K562 (cell line): ENCODE measurements around the gene GMPR. TPM values are rescaled to one million over a fixed set of nuclear protein-coding genes. Genes with fewer than 3 reads are reported as not detected.

Experiments
- C11orf30 ChIP-seq: fragments of 450-650 bp; IDR thresholded peaks from 2 replicates; pipeline ENCODE4 v1.6.1; 2016; ENCODE audit warnings: low read depth, mild to moderate bottlenecking
- CHD1 ChIP-seq: fragments of 200-600 bp; sonication (generic); IDR thresholded peaks from one replicate; pipeline ENCODE4 v1.6.1; 2012; ENCODE audit warnings: mild to moderate bottlenecking, moderate library complexity, low read length, inconsistent platforms
- FOXJ3 ChIP-seq: sonication (generic); formaldehyde crosslinking; IDR thresholded peaks from 2 replicates; pipeline ENCODE4 v1.4.0; 2020; ENCODE audit warnings: mild to moderate bottlenecking, missing genetic modification reagents
- KLF13 ChIP-seq: fragments of 450-650 bp; IDR thresholded peaks from 2 replicates; pipeline ENCODE4 v1.6.1; 2016; ENCODE audit warnings: missing genetic modification characterization, low read depth, mild to moderate bottlenecking, missing compliant biosample characterization, moderate library complexity, borderline replicate concordance
- MYC ChIP-seq, 2 experiments: fragments of 250-450 bp in 1 of 2; sonication (Bioruptor Pico) in 1 of 2; IDR thresholded peaks; 2 replicates each; pipeline versions ENCODE4 v1.5.1 to v1.6.1; 2012 to 2021; ENCODE audit warnings: low read depth in 2 of 2, borderline replicate concordance in 1 of 2, improper control_type of control experiment in 1 of 2, low read length in 1 of 2, mild to moderate bottlenecking in 1 of 2, moderate library complexity in 1 of 2
- RBFOX2 ChIP-seq: fragments of 200-400 bp; formaldehyde crosslinking; IDR thresholded peaks from 2 replicates; pipeline ENCODE4 v1.6.1; 2017; ENCODE audit warnings: low read depth, mild to moderate bottlenecking, low read length, moderate library complexity
- SMARCA5 ChIP-seq: fragments of 450-650 bp; IDR thresholded peaks from 2 replicates; pipeline ENCODE4 v1.6.1; 2016
- ZEB2 ChIP-seq: fragments of 450-650 bp; IDR thresholded peaks from 2 replicates; pipeline ENCODE4 v1.6.1; 2016
- ZNF644 ChIP-seq: fragments of 200-800 bp; sonication (Bioruptor generic); IDR thresholded peaks from 2 replicates; pipeline ENCODE4 v1.6.1; 2016; ENCODE audit warnings: low read depth, missing genetic modification characterization, missing compliant biosample characterization
- polyA plus RNA-seq, 8 experiments: library from polyadenylated mRNA; depleted of rRNA in 4 of 8; stranded (reverse) in 5 of 8; unstranded in 3 of 8; fragments of >200 nt; fragmentation: Nextera tagmentation in 2 of 8; fragmentation: Illumina TruSeq in 1 of 8; extraction: Ambion mirVana in 2 of 8; extraction: Trizol in 1 of 8; gene quantifications; 2 replicates each; pipeline versions ENCODE4 v1.2.1 to v1.2.3, GENCODE V29; 2011 to 2014; ENCODE audit warnings: inconsistent platforms in 1 of 8, missing spikeins in 1 of 8
- total RNA-seq, 7 experiments: library from RNA; depleted of rRNA in 6 of 7; stranded (reverse); fragments of >200 nt in 6 of 7; fragmentation: Illumina TruSeq in 2 of 7; extraction: Trizol in 2 of 7; gene quantifications; 2 replicates each; pipeline versions ENCODE4 v1.2.1 to v1.2.3, GENCODE V29; 2011 to 2021; ENCODE audit warnings: low replicate concordance in 1 of 7
- TF ChIP-seq, protein P1 (sequence below), 2 experiments: fragments of 450-650 bp; IDR thresholded peaks; 2 replicates each; pipeline ENCODE4 v1.6.1; 2016; ENCODE audit warnings: mild to moderate bottlenecking in 2 of 2, borderline replicate concordance in 1 of 2, low read depth in 1 of 2, moderate library complexity in 1 of 2
- TF ChIP-seq, protein P2 (sequence below): sonication (generic); formaldehyde crosslinking; IDR thresholded peaks from 2 replicates; pipeline ENCODE4 v1.8.0; 2022; ENCODE audit warnings: mild to moderate bottlenecking, missing genetic modification reagents
- TF ChIP-seq, protein P3 (sequence below): fragments of 200-800 bp; sonication (Bioruptor generic); IDR thresholded peaks from 2 replicates; pipeline ENCODE4 v1.6.1; 2017; ENCODE audit warnings: missing genetic modification characterization, missing compliant biosample characterization

Gene GMPR
- total and polyA plus RNA-seq, 9 of the 15 experiments (the other 6 are each of a cell fraction or from before 2014, with no cell fraction given) = 34.6 to 83.7 (median 49.8) TPM

DNA sequence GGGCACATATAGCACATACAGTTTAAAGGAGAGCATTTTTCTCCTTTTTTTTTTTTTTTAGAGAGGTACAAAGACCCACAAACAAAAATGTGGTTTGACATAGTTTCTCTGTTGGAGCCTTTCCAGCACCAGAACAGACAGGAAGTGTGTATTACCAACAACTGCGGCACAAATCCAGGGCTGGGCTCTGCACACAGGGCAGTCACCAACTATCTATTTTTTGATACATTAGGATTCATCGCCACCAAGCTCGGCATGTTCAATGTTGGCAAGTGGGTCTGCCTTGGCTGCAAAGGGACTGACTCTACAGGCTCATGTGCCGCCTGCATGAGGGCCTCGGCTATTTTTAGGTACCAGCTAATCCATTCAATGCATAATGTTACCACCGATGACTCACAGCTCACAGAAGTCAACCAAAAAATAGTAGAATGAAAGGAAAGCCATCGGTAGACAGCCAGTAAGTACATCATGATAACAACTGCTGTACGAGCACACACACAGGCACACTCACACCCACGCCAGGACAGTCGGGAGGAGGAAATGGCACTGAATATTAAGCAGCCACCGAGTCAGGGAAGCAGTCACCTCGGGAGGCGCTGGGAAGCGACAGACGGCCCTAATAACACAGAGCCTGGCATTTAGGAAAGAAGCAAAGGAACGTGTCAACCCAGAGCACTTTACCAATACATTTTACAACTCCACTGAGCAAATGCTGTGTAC lies 81.6 kb downstream of the GMPR start (continued):
- TF ChIP-seq, protein P1, sequence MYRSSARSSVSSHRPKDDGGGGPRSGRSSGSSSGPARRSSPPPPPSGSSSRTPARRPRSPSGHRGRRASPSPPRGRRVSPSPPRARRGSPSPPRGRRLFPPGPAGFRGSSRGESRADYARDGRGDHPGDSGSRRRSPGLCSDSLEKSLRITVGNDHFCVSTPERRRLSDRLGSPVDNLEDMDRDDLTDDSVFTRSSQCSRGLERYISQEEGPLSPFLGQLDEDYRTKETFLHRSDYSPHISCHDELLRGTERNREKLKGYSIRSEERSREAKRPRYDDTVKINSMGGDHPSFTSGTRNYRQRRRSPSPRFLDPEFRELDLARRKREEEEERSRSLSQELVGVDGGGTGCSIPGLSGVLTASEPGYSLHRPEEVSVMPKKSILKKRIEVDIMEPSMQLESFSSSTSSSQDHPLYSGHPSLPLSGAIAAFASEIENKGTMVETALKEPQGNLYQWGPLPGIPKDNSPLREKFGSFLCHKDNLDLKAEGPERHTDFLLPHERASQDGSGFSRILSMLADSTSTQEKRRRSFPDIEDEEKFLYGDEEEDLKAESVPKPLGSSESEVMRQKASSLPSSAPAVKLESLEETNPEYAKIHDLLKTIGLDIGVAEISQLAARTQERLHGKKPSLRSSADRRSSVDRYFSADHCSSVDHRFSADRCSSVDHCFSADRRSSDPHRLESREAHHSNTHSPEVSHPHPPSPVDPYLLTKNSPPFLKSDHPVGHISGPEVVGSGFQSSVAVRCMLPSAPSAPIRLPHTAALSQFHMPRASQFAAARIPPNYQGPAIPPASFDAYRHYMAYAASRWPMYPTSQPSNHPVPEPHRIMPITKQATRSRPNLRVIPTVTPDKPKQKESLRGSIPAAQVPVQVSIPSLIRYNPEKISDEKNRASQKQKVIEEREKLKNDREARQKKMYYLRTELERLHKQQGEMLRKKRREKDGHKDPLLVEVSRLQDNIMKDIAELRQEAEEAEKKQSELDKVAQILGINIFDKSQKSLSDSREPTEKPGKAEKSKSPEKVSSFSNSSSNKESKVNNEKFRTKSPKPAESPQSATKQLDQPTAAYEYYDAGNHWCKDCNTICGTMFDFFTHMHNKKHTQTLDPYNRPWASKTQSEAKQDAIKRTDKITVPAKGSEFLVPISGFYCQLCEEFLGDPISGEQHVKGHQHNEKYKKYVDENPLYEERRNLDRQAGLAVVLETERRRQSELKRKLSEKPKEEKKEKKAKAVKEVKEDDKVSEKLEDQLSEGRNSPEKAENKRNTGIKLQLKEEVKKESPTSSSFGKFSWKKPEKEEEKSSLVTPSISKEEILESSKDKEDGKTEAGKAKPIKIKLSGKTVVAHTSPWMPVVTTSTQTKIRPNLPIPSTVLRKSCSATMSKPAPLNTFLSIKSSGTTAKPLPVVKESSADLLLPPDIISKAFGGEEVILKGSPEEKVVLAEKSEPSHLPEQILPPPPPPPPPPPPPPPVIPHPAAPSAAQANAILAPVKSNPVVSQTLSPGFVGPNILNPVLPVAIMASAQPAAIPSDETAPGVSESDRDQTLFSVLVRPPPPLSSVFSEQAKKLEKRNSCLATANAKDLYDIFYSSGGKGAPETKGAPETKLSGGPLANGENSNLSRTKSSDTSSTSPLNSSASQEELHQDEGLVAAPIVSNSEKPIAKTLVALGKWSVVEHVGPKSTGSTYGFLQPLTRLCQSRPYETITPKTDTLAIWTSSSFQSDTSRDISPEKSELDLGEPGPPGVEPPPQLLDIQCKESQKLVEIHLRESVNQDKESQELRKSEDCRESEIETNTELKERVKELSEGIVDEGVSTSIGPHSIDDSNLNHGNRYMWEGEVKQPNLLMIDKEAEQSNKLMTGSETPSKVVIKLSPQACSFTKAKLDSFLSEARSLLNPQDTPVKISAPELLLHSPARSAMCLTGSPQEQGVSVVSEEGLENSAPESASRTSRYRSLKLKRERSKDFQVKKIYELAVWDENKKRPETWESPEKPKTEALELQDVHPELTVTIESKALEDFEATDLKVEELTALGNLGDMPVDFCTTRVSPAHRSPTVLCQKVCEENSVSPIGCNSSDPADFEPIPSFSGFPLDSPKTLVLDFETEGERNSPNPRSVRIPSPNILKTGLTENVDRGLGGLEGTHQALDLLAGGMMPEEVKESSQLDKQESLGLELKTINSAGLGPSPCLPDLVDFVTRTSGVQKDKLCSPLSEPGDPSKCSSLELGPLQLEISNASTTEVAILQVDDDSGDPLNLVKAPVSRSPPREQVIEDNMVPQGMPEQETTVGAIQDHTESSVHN (IDR thresholded peaks at IDR 0.05; ENCODE audit: borderline replicate concordance in 1 of 2, low read depth in 1 of 2) = peak in 1 of 2 experiments; percentile 86; a peak in 2 of 4 replicates
- TF ChIP-seq RBFOX2 (peak; percentile 57), ZNF644 (tag) (peak; percentile 27), MYC (IDR thresholded peaks at IDR 0.05; ENCODE audit: low read depth, low read length) (peak; percentile 58; the same call in 1 of the 2 replicates), MYC (CRISPR knock-in tag; IDR thresholded peaks at IDR 0.05; ENCODE audit: borderline replicate concordance, low read depth) (no peak), C11orf30 (no peak), ZEB2 (0 out of 2 replicates have a peak, but pooled peaks have one; percentile 18), CHD1 (no peak), KLF13 (tag) (no peak), FOXJ3 (CRISPR knock-in tag) (no peak), SMARCA5 (no peak)
- TF ChIP-seq, protein P2, sequence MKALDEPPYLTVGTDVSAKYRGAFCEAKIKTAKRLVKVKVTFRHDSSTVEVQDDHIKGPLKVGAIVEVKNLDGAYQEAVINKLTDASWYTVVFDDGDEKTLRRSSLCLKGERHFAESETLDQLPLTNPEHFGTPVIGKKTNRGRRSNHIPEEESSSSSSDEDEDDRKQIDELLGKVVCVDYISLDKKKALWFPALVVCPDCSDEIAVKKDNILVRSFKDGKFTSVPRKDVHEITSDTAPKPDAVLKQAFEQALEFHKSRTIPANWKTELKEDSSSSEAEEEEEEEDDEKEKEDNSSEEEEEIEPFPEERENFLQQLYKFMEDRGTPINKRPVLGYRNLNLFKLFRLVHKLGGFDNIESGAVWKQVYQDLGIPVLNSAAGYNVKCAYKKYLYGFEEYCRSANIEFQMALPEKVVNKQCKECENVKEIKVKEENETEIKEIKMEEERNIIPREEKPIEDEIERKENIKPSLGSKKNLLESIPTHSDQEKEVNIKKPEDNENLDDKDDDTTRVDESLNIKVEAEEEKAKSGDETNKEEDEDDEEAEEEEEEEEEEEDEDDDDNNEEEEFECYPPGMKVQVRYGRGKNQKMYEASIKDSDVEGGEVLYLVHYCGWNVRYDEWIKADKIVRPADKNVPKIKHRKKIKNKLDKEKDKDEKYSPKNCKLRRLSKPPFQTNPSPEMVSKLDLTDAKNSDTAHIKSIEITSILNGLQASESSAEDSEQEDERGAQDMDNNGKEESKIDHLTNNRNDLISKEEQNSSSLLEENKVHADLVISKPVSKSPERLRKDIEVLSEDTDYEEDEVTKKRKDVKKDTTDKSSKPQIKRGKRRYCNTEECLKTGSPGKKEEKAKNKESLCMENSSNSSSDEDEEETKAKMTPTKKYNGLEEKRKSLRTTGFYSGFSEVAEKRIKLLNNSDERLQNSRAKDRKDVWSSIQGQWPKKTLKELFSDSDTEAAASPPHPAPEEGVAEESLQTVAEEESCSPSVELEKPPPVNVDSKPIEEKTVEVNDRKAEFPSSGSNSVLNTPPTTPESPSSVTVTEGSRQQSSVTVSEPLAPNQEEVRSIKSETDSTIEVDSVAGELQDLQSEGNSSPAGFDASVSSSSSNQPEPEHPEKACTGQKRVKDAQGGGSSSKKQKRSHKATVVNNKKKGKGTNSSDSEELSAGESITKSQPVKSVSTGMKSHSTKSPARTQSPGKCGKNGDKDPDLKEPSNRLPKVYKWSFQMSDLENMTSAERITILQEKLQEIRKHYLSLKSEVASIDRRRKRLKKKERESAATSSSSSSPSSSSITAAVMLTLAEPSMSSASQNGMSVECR (CRISPR knock-in tag) = no peak; the same call in 1 of the 2 replicates
- TF ChIP-seq, protein P3, sequence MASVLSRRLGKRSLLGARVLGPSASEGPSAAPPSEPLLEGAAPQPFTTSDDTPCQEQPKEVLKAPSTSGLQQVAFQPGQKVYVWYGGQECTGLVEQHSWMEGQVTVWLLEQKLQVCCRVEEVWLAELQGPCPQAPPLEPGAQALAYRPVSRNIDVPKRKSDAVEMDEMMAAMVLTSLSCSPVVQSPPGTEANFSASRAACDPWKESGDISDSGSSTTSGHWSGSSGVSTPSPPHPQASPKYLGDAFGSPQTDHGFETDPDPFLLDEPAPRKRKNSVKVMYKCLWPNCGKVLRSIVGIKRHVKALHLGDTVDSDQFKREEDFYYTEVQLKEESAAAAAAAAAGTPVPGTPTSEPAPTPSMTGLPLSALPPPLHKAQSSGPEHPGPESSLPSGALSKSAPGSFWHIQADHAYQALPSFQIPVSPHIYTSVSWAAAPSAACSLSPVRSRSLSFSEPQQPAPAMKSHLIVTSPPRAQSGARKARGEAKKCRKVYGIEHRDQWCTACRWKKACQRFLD (CRISPR knock-in tag) = 0 out of 2 replicates have a peak, but pooled peaks have one; percentile 60
